ENCODE results near the gene TMEM221.
A peak's percentile ranks its signal among the peaks of the same experiment; 100 is the strongest.

Gene TMEM221

DNA sequence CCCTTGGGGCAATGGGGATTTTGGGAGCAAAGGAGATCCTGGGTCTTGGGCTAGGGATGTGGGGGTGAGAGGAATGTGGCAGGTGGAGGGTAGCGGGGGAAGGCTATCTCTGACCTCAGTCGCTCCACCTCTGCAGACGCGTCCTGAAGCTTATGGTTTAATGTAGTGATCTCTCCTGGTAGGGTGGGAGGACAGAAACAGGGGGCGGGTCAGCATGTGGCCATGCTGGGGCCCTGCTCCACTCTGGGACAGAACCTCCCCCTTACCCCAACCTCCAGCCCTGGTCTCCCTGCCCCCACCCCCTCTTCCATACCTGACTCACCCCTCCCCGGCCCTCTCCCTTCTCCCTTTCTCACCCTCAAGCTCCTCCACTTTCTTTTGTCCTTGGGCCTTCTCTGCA is 44.5 kb downstream of the TMEM221 start:
- no peak for DNase-seq

DNA sequence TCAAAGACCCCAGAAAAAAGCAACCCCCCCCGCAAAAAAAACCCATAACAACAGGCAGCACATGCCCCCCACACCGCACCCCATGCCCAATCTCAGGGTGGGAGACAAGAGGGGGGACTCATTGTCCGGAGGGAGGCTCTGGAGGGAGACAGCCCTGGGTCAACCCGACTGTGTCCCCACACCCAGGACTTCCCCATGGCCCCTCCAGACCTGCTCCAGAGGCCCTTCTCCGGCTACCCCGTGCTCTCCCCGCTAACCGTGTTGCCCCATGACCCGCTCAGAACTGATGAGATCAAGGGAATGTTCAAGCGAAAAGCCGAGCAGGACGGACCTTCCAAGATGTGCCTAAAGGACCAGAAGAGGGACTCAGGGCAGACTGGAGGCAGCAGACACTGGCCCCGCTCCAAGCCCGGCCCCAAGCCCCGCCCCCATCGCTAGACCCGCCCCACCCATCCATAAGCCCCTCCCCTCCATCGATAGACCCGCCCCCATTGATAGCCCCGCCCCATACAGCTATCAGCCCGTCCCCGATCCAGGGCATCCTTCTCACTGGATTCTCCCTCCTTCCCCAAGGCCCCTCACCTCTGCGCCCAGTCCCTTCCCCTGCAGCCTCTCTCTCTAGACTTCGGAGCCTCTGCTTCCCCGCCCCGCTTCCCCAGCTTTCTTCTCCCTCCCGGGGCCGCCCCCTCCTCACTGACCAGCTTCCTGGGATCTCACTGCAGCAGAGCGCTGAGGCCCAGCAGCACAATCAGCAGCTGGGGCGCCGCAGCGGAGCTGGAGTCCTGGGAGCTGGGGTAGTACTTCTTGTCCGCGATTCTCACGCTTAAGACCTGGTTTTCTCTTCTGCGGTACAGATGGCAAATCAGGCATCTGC is 45.2 kb downstream of the TMEM221 start:
- DNase-seq, result peak; percentile 32

DNA sequence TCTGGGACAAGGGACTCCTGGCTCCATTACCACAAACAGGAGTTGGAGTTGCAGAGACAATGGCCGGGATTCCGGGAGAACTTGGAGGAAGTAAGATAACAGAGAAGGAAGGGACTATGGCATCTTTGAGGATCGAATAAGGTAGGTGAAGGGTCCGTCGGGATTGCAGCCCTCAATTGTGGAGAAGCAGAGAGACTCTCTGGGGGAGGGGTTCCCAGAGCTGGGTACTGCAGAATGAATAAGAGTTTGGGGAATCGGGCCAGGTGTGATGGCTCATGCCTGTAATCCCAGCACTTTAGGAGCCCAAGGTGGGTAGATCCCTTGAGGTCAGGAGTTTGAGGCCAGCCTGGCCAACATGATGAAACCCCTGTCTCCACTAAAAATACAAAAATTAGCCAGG is 46.8 kb downstream of the TMEM221 start:
- DNase-seq, result no peak

DNA sequence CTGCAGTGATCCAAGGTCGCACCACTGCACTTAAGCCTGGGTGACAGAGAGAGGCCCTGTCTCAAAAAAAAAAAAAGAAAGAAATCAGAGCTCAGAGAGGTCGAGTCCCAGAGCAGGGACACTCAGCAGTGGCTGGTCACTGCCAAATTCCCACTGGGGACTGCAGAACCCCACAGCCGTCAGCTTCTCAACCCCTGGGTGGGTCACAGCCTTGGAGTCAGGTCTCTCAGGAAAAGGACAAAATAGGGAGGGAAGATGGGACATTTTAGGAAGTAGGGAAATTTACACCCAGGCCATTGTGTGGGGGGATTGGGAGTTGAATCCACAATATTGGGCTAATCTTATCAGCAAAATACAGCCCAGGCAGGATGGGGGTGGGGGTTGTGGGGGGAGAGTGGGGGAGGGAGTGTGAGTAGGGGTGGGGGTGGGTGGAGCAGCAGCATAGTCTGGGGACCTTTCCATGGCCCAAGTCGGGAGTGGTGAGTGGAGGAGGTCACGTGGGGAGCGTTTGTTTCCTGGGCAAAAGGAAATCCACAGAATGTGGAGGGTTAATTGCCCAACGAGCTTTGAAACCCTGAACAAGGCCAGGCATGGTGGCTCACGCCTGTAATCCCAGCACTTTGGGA is 49.5 kb downstream of the TMEM221 start:
- DNase-seq, result no peak

DNA sequence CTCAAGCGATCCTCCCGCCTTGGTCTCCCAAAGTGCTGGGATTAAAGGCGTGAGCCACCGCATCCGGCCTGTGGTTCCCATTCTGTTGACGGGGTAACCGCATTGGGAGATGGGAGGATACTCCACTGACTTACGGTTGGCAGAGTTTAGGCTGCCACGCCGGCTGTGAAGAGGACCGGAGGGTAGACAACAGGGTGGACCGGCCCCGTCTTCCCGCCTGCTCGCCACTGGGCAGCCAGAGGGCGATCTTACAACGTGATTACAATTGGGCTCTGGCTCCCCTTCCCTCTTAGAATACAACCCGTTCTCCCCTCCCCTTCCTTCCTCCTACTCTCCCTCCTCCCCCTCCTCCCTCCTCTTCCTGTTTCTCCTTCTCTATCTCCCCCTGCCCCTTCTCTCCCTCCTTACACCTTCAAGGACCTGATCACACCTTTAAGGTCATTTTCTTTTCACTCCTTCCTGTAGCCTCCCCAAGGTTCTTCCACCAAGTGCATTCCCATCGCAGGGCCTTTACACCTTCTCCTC is 53.5 kb downstream of the TMEM221 start:
- DNase-seq, result peak; percentile 43

DNA sequence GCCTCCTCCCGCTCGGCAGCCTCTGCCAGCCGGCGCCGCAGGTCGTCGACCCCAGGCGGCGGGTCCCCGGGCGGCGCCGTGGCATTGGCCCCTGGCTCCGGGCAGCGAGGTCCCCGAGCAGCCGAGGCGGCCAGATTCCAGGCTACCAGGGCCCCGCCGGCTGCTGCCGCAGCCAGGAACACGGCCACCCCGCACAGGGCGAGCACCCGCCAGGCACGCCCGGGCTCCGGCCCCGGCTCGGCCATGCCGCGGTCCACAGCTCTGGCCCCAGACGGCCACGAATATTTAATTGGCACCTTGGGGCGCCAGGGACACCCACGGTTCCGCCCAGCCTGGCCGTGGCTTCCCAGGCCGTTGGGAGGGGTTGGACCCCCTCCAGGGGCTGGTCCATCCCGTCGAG is 54.6 kb downstream of the TMEM221 start, which contains the start of gene CCDC194:
Gene CCDC194 (minus strand): TSS at position 283 of the 400 bp plus-strand sequence. CDS start 38 bp downstream, at position 245.
- DNase-seq, result no peak

DNA sequence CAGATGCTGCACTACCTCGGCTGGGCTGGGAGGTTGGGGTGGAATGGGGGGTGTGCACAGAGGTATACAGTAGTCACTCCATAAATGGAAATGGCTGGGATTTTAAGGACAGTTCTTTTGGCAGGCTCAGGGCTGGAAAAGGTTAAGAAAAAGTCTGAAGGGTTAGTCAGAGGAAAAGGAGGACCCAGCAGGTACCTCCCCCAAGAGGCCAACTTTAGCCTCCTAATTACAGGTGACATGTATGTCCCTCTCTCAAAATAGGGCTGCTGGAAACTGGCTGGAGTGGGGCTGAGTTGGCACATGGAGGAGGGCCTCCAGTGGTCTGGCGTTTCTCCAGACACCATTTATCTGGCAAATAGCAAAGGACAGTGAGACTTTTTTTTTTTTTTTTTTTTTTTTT is 55.5 kb downstream of the TMEM221 start:
- DNase-seq, result no peak

DNA sequence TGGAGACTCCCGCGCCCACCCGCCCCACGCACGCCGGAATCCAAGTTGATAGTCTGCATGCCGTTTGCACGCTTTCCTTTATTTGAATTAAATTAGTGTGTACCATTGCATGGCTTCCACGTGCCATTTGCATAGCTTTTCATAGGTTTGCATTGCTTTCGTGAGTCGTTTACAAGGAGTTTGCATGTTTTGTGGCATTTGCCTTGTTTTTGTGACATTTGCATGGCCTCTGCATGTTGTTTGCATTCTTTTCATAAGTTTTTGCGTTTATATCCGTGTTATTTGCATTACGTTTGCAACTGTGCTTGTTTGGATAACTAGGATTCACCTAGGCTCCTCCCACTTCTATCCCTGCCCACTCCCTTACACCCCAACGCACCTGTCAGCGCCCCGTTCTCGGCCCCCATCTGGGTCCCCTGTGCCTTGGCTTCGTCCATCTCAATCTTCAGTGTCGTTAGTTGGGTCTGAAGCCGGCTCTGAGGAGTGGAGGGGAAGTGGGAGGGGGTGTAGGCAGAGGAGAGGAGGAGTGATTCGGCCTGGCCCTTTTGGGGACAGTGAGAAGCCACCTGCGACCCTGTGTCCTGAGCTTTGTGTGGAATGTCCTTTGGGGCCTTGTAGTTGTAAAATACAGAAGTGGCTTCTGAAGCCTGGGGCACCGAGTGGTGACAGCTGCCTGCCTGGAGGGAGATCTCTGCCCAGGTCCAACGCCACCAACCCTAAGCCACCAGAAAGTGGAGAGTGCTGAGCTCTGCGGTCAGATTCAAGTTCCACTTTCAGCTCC is 56.9 kb downstream of the TMEM221 start:
- DNase-seq, result no peak

DNA sequence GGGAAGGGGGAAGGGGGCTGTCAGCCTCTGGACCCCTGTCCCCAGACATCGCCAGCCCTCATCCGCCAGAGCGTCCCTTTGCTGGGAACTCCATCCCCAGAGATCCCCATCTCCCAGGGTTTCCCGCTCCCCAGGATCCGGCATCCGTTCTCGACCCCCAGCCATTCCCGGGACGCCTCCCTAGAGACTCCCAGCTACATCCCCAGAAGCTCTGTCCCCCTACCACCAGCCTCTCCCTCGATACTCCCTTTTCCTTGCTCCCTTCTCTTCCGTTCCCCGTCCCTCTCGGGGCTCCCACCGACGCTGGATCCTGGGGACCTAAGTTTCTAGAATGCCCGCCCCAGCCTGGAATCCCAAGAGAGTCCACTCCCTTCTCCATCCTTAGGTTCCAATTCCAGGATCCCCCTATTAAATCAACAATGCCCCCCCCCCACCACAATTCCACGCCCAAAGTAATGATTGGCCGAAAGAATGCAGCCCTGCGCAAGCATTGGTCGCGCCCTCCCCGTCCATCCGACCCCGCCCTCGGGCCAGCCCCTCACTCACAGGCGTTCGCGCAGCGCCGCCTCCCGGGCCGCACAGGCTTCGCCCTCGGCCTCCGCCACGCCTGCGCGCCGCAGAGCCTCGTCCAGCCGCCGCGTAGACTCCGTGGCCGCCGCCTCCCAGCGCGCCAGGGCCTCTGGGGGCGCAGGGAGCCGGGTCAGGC is 57.6 kb downstream of the TMEM221 start:
- DNase-seq, result peak; percentile 91

DNA sequence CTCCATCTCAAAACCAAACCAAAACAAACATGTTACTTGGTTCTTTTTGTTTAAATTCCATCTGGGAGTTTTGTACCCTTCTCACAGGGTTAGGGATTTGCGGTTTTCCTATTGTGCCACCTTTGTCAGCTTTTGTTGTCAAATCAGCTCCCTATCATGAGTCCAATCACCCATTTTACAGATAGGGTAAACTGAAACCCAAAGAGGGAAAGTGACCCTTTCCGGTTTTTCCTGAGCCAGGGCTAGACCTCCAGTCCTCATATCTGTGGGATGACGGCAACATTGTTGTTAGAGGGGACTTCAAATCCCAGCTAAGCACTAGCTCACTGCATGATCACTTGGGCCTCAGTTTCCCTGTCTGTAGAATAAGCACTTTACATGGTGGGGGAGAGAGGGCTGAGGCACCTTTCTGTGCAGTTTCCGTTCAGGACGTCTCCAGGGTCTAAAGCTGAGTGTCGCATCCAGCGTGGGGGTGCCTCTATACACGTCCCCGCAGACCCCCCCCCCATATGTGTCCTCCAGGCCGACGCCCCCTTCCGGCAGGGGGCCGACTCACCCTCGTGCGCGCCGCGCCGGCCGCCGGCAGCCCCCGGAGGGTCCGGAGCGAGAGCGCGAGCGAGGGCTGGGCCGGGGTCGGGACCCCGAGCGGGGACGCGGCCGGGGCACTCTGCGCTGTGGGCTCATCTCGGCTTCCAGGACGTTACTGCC is 58.4 kb downstream of the TMEM221 start:
- DNase-seq, result no peak

DNA sequence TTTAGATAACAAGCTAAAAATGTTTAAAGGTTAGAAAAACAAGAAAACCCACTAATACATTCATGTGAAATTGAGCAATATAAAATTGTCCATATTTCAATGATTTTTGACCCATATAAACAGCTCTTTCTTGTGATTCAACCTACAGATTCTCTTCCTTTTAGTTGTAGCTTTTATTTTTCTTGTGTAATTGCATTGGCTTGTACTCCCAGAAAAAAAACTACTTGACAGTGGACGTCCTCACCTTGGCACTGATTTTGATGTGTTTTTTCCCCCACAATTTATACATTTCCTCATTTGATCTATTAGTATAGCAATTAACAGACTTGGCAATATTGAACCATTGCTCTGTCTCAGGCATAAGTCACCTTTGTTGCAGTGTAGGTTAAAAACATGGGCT is 59.2 kb downstream of the TMEM221 start:
- no peak for DNase-seq

DNA sequence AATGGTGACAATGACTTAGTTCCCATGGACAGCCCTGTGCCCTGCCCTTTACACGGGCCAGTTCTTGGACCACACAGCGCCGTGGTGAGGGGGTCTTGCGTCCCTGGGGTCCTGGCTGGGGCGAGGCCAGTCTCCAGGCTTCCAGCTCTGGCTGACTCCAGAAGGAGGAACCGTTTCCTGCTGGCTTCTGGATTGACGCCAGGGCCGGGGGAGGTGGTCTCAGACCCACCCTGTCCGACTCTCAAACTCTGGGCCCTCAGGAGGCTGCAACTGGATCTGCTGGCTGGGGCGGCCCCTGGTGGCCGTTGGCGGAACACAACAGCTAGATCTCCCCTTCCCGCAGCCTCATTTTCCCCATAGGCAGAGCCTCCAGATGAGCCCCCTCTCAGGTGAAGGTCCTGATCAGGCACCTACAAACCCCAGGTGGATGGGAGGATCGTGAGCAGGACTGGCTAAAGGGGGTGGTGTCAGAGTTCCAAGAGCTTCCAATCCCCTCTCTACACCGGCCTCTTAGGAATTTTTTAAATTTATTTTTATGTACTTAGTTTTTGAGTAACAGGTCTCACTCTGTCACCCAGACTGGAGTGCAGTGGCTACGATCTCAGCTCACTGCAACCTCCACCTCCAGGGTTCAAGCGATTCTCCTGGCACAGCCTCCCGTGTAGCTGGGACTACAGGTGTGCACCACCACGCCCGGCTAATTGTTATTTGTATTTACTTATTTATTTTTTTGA is 62.4 kb downstream of the TMEM221 start:
- DNase-seq, result peak; percentile 56
